Neural cell (in vitro differentiated cells): Measurements from ENCODE around the gene SPATA19.

Source experiments
- CTCF ChIP-seq: fragments of 450-650 bp; IDR thresholded peaks from 2 replicates; pipeline ENCODE4 v1.5.1; 2014; ENCODE audit warnings: antibody characterized with exemption, mild to moderate bottlenecking, moderate library complexity; ENCODE audit not compliant: poor library complexity, severe bottlenecking
- EP300 ChIP-seq: fragments of 450-650 bp; conservative IDR thresholded peaks from 2 replicates; pipeline ENCODE4 v1.6.1; 2014; ENCODE audit warnings: antibody characterized with exemption, mild to moderate bottlenecking, moderate library complexity; ENCODE audit not compliant: poor library complexity, severe bottlenecking
- EZH2 ChIP-seq: fragments of 200-600, 300-800 bp; shearing (Covaris generic), sonication (generic); IDR thresholded peaks from 2 replicates; pipeline ENCODE4 v1.6.1; 2014; ENCODE audit warnings: antibody characterized with exemption, low read length, borderline replicate concordance, mild to moderate bottlenecking; ENCODE audit not compliant: insufficient read depth, poor library complexity, severe bottlenecking
- MXI1 ChIP-seq: fragments of 450-650 bp; conservative IDR thresholded peaks from 2 replicates; pipeline ENCODE4 v1.6.1; 2014; ENCODE audit warnings: antibody characterized with exemption, mild to moderate bottlenecking; ENCODE audit not compliant: poor library complexity, severe bottlenecking
- POLR2AphosphoS5 ChIP-seq: IDR thresholded peaks from 2 replicates; pipeline ENCODE4 v1.6.1; 2012
- RAD21 ChIP-seq: fragments of 450-650 bp; conservative IDR thresholded peaks from 2 replicates; pipeline ENCODE4 v1.6.1; 2014; ENCODE audit warnings: antibody characterized with exemption, mild to moderate bottlenecking, moderate library complexity
- REST ChIP-seq: IDR thresholded peaks from 2 replicates; pipeline ENCODE4 v1.6.1; 2012; ENCODE audit warnings: borderline replicate concordance
- SMC3 ChIP-seq: fragments of 450-650 bp; conservative IDR thresholded peaks from 2 replicates; pipeline ENCODE4 v1.6.1; 2014; ENCODE audit warnings: antibody characterized with exemption, mild to moderate bottlenecking, moderate library complexity; ENCODE audit not compliant: poor library complexity
- TAF1 ChIP-seq: IDR thresholded peaks from 2 replicates; pipeline ENCODE4 v1.6.1; 2012; ENCODE audit warnings: low read depth

GRCh38 chr11:133826866-133827265 is 18.4 kb downstream of the SPATA19 start:
- TF ChIP-seq CTCF (no peak), RAD21 (no peak), EZH2 (no peak), EP300 (no peak), POLR2AphosphoS5 (no peak), SMC3 (no peak), REST (no peak), TAF1 (no peak), MXI1 (no peak)
